GM18505 (cell line): ENCODE data around the gene CNTNAP2.

ENCODE experiments used
- ATAC-seq: cut with Tn5 transposase; IDR thresholded peaks from one replicate; pipeline ENCODE4 v1.9.1; 2021; ENCODE audit not compliant: unreplicated experiment
- POLR2A ChIP-seq: IDR thresholded peaks from 4 replicates; pipeline ENCODE4 v1.6.1; 2011; ENCODE audit warnings: borderline replicate concordance; ENCODE audit not compliant: insufficient read depth, insufficient read length; ENCODE audit errors: extremely low read depth

The CNTNAP2 gene

DNA sequence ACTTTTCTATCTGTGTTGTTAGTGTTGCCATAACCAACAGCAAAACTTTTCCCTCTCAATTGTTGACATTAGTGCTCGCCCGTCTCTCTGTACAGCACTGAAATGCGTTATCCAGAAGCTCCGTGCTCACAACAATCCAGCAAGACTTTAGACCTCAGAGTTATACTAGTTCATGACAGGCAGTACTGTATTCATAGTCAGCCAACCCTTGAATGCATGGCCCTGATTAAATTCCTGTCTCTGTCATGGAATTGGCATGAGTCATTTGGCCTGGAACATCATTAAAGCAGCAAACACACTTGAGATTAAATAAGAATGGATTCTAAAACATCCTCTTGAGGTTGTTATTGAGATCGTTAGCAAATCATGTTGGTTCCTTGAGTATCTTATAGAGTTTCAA is 2068.4 kb downstream of the CNTNAP2 start:
- ATAC-seq = no peak

DNA sequence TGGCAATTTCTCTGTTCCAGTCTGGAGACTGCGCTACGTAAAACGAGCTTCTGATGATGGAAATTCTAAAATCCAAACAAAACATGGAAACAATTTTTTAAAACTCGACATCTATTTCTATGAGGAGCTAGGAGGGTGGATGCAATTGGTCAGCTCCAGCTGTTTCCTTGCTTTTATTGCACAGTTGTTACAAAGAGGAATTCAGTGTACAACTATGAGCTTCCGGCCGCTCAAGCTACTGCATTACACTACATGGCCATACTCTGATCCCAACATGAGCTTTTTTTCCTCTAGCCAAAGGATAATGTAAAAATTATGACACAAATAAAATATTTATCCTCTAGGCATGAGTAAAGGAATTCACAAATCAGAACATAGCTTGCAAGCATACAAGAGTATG is 2070.9 kb downstream of the CNTNAP2 start:
- no peak for ATAC-seq
- TF ChIP-seq POLR2A = no peak

More for the DNA sequence above, 2068.4 kb downstream of the CNTNAP2 start:
- TF ChIP-seq POLR2A = no peak

DNA sequence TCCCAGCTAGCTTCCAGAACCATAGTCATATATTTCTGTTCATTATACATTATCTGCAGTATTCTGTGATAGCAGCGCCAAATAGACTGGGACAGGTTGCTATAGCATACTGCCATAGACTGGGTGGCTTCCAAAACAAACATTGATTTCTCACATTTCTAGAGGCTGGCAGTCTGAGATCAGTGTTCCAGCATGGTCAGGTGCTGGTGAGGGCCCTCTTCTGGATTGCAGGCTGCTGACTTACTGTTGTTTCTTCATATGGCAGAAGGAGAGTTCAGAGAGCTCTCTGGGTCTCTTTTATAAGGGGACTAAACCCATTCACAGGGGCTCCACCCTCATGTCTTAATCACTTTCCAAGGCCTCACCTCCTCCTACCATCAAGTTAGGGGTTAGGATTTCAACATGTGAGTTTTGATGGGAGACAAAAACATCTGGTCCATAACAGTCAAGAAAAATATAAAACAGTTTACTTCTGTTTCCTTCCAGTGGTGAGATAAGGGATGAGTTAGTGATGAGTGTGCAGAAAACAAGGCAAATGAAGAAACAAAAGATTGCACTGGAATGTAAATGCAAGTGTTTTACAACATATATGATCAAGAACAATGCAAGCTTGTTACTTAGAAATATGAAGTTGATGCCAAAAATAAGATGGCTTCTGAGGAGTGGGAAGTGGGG is 2074.9 kb downstream of the CNTNAP2 start:
- no peak for ATAC-seq

DNA sequence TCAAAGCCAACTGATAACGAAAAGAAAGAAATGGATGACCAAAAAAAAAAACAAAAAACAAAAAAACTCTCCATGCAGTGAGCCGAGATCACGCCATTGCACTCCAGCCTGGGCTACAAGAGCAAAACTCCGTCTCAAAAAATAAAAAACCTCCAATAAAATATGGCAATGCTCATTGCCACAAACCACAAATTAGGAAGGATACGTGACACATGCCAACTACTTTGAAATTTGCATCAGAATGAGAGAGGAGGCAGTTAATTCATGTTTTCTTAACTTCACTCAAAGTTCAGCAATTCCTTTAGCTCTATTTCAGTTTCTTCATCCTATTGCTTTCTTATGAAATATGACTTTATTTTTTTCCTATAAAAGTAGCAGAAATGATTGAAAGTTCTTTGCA is 2075.9 kb downstream of the CNTNAP2 start:
- ATAC-seq = no peak
- TF ChIP-seq POLR2A = no peak

More for the DNA sequence above, 2074.9 kb downstream of the CNTNAP2 start:
- no peak for TF ChIP-seq POLR2A

DNA sequence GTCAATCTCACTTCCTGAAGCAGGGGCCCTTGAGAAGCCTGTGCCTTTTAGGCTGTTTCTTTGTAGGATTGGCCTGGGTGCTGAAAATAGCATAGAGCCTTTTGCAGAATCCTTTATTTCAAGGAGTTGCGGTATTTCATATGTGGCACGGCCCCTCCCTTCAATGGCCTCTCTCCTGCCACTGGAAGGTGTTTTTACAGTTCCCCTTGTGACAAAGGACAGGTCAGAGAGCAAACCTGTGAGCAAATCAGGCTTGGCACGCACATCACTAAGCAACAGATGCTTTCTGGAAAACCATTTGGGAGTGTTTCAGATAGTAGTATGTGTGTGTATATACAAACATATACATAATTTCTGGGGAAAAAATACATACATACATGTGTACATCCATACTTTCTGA is 2085.4 kb downstream of the CNTNAP2 start:
- no peak for ATAC-seq
- no peak for TF ChIP-seq POLR2A

DNA sequence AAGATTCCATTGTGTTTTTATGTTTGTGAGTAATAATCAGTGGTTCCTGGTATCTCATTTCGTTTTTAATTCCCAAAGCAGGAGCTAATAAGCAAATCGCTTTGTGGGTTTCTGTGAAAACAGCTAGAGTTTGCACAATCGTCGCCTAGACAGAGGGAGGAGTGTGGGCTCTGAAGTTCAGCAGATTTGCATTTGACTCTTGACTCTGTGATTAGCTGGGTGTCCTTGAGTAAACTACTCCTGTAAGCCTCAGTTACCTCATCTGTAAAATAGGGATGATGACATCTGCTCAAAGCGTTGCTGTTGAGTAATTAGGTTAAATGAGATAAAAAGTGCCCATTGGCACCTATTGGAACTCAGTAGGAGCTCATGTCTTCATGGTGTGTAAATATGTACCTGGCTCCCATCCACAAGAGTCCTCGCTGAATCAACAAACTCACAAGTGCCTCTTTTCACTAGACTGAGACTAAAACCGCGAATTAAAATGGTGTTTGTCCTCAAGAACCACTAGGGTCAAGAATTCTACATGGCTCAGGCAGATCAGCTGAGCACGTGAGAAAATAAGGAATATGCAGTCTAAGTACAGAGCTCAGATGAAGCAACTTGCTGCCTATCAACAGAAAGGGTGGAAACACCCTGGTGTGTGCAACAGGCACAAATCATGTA is 2088.2 kb downstream of the CNTNAP2 start:
- TF ChIP-seq POLR2A = no peak
- no peak for ATAC-seq

DNA sequence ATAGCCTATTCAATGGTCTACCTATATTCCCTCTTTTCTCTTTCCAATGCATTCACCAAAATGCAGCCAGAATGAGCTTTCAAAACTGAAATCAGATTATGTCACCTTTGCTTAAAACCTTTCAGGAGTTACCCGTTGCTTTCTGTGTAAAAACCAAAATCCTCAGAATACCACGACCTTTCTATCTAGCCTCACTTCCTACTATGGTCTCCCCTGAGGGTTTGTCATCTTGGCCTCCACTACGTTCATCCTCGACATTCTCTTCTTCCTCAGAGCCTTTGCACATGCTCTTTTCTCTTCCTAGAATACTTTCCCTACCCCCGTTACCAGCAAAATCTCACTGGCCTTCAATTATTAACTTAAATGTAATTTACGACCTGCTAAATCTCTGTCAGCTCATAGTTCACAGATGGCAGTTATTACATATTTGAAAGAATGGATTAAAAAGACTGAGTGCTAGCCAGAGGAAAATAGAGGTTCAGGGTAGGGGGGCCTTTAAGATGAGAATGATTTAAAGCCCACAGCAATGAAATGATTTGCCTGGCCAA is 2093.1 kb downstream of the CNTNAP2 start:
- TF ChIP-seq POLR2A = no peak
- no peak for ATAC-seq

DNA sequence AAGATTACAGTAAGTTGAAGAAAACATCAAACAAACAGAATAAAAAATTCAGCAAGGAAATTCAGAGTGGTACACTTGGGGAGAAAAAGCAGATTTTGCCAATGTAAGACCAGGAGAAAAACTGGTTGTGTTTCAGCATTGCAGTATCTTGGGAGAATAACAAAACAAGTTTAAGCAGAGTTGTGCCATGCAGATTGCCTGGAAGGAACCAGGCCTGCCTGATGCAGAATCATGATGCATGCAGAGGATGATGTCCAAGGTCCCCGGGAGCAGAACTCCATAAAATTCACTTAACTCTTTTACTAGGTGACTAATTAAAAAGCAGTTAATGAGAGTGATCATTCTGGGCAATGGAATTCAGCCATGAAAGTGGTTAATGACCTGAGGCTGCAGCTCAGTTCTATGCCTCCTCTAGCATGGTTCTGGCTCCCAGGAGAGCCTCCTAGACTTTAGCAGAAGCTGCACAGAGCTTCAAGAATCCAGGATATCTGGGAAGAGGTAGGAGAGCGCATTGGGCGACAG is 2094.3 kb downstream of the CNTNAP2 start:
- TF ChIP-seq POLR2A = no peak
- ATAC-seq = no peak

DNA sequence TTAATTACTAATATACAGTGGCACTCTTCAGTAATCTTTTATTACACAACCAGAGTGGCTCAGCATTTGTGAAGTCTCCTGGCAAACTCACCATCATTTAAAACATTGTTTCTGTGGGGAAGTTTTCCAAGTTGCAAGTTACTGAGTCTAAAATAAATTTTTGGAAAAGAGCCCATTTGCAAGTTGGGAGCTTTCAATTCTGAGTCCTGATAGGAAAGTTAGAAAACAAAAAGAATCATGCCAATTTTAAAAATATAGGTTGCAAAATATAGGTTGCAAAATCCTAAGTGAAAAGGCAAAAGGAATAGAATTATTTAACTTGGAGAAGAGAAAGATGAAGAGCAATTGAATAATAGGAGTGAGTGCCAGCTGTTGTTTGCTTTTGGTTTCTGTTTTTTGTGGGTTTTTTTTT is 2095.1 kb downstream of the CNTNAP2 start:
- TF ChIP-seq POLR2A = no peak
- no peak for ATAC-seq

DNA sequence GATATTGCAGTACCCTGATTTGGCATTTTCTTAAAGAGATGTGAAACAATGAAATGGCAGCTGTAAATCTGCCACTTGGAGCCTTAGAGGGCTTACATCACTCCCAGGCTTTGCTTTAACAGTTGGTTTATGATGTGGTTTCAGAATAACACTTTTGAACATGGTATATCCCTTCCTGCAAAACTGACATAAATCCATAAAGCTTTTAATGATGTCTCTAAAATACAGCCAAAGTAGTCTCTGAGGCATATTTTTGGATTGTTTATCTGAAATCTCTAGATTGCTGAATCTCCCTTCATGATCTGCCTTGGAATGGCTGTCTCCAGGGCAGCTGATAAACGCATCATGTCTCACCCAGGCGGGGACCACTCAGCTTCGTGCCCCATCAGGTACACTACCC is 2096.1 kb downstream of the CNTNAP2 start:
- ATAC-seq = no peak
- TF ChIP-seq POLR2A = no peak

DNA sequence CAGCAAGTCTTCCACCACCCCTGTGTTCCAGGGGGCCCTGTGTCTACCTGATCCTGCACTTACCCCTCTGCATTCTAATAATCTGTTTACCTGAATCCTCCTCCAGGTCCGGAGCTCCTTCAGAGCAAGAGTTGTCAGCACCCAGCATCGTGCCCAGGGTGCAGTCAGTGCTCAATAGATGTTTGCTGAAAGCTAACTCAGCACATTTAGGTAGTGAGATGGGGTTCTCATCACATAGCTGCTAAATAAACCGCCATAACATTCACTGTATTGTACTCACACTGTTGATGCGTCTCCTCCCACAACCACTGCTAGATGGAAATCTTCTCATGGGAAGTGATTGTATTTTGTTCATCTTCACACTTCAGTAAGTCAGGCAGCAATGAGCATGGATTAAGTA is 2097.5 kb downstream of the CNTNAP2 start:
- TF ChIP-seq POLR2A = no peak
- no peak for ATAC-seq

DNA sequence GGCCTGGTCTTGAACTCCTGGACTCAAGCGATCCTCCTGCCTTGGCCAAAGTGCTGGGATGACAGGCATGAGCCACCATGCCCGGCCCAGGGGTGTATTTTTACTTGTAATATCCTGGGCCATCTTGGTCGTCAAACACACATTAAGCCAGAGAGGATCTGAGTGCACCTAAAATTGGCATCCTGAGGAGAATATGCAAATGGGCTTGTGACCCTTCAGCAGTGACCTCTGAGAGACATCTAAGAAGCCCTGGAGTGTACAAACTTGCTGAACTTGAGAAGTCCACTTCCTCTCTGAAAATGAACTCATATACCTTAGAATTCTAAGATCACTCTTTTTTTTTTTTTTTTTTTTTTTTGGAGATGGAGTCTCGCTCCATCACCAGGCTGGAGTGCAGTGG is 2102.0 kb downstream of the CNTNAP2 start:
- ATAC-seq = no peak
- no peak for TF ChIP-seq POLR2A

DNA sequence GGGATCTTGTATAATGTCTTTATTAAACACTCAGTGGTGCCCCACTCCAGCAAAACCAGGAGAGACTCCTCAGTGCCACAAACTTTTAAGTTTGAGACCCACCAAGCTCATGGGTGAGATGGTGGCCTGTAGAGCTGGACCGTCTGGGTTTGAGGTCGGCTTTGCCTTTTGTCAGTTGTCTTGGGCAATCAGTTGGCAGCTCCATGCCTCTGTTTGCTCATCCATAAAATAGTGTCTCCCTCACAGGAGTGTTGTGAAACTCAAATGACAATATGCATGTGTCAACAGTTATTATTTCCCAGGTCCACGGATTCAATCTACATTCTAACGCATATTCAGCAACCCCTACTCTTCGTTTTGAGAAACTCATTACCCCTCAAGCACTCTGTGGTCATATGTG is 2106.1 kb downstream of the CNTNAP2 start:
- no peak for TF ChIP-seq POLR2A
- no peak for ATAC-seq

DNA sequence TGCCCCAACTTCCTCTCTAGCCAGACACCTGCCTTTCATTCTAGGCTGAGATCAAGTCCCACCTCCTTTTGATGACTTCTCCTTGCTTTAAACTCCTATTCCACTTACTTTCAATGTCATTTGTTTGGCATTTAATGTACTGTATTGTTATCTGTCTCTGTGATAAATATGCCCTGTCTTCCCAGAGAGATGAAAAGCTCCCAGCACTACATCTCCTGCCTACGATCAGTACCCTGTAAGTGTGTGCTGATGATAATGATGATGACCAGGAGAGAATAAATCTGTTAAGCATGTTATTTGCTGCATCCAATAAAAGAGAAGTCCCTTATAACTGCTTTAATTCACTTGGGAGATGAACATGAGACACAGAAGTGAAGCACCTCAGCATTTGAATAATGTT is 2106.6 kb downstream of the CNTNAP2 start:
- ATAC-seq = no peak
- no peak for TF ChIP-seq POLR2A
